ENCODE data around the gene PBRM1. TPM values are rescaled to one million over a fixed set of nuclear protein-coding genes. Genes with fewer than 3 reads are reported as not detected.

Gene PBRM1
- polyA plus RNA-seq, 1 donor (not counting 4 experiments of a cell fraction or from before 2014, with no cell fraction given) = 26.0 TPM

GRCh38 chr3:52704611-52705437, 19.1 kb upstream of the PBRM1 start:
- dilution Hi-C loops (cut with MboI; ENCODE audit: extremely low pct_ligation_motif_present, low sequenced_read_pairs) = no loop called here
- H2AFZ ChIP-seq (ENCODE audit: control insufficient read depth, low read length) = peak overlapping the region; percentile 99
- DNase-seq (ENCODE audit: low read depth, low spot score) (no peak), FAIRE-seq (no peak)
- H4K20me1 ChIP-seq (ENCODE audit: control insufficient read depth, extremely low read depth, insufficient read depth, low read length) = no peaks in the 10 kb centered on the region
- H3K4me3 ChIP-seq (ENCODE audit: control insufficient read depth in 2 of 3, extremely low read depth in 1 of 3, insufficient read depth in 2 of 3, low read depth in 1 of 3, low read length in 3 of 3) = peak overlapping the region; percentile 69 to 95 (median 91)
- H3K4me2 ChIP-seq (ENCODE audit: control insufficient read depth, extremely low read depth, insufficient read depth, low read depth, low read length) = peak overlapping the region; percentile 99
- peaks cover 0 to 3% of the 10 kb centered on the region in 2 experiments for H3K36me3 ChIP-seq (ENCODE audit: control insufficient read depth in 2 of 2, extremely low read depth in 1 of 2, insufficient read depth in 2 of 2, low read length in 2 of 2)
- peak overlapping the region; percentile 75 for H3K27ac ChIP-seq (ENCODE audit: control insufficient read depth, insufficient read depth, low read length)
- no peaks in the 10 kb centered on the region for H3K9me1 ChIP-seq (ENCODE audit: control insufficient read depth, extremely low read depth, insufficient read depth, low read length)
- peaks cover 50% of the 10 kb centered on the region for H3K79me2 ChIP-seq (ENCODE audit: control insufficient read depth, insufficient read depth, low read length)
- H3K9me3 ChIP-seq (ENCODE audit: control insufficient read depth, low read depth, low read length) = no peaks in the 10 kb centered on the region
- H3K9ac ChIP-seq (ENCODE audit: control insufficient read depth, extremely low read depth, insufficient read depth, low read length) = peak overlapping the region; percentile 92
- TF ChIP-seq EZH2 (IDR thresholded peaks at IDR 0.05; ENCODE audit: low read length) (no peak), CTCF (optimal IDR thresholded peaks at IDR 0.05 in 1 of 3, IDR thresholded peaks at IDR 0.05 in 1 of 3, conservative IDR thresholded peaks at IDR 0.05 in 1 of 3; ENCODE audit: extremely low read depth in 1 of 3, insufficient read depth in 2 of 3, low read length in 3 of 3) (no peak)
- H3K4me1 ChIP-seq (ENCODE audit: control insufficient read depth, extremely low read depth, insufficient read depth, low read length) = peaks cover 14% of the 10 kb centered on the region
- H3K27me3 ChIP-seq (ENCODE audit: control insufficient read depth, extremely low read depth, insufficient read depth, low read length) = no peaks in the 10 kb centered on the region

- H3K36me3 ChIP-seq (ENCODE audit: control insufficient read depth in 2 of 2, extremely low read depth in 1 of 2, insufficient read depth in 2 of 2, low read length in 2 of 2) = peaks cover 0 to 2% of the 10 kb centered on the region in 2 experiments
- H3K27ac ChIP-seq (ENCODE audit: control insufficient read depth, insufficient read depth, low read length) = no peak overlapping the region
- peaks cover 14% of the 10 kb centered on the region for H3K4me1 ChIP-seq (ENCODE audit: control insufficient read depth, extremely low read depth, insufficient read depth, low read length)
- DNase-seq (ENCODE audit: low read depth, low spot score) (no peak), FAIRE-seq (no peak)
- no peak overlapping the region for H3K4me3 ChIP-seq (ENCODE audit: control insufficient read depth in 2 of 3, extremely low read depth in 1 of 3, insufficient read depth in 2 of 3, low read depth in 1 of 3, low read length in 3 of 3)
- peaks cover 53% of the 10 kb centered on the region for H3K79me2 ChIP-seq (ENCODE audit: control insufficient read depth, insufficient read depth, low read length)
- no peak overlapping the region for H2AFZ ChIP-seq (ENCODE audit: control insufficient read depth, low read length)
- TF ChIP-seq CTCF (optimal IDR thresholded peaks at IDR 0.05 in 1 of 3, IDR thresholded peaks at IDR 0.05 in 1 of 3, conservative IDR thresholded peaks at IDR 0.05 in 1 of 3; ENCODE audit: extremely low read depth in 1 of 3, insufficient read depth in 2 of 3, low read length in 3 of 3) (no peak), EZH2 (IDR thresholded peaks at IDR 0.05; ENCODE audit: low read length) (no peak)
- no peaks in the 10 kb centered on the region for H4K20me1 ChIP-seq (ENCODE audit: control insufficient read depth, extremely low read depth, insufficient read depth, low read length)
- no peaks in the 10 kb centered on the region for H3K9me1 ChIP-seq (ENCODE audit: control insufficient read depth, extremely low read depth, insufficient read depth, low read length)
- no peak overlapping the region for H3K4me2 ChIP-seq (ENCODE audit: control insufficient read depth, extremely low read depth, insufficient read depth, low read depth, low read length)
- no peaks in the 10 kb centered on the region for H3K27me3 ChIP-seq (ENCODE audit: control insufficient read depth, extremely low read depth, insufficient read depth, low read length)
- dilution Hi-C loops (cut with MboI; ENCODE audit: extremely low pct_ligation_motif_present, low sequenced_read_pairs) = no loop called here
- no peaks in the 10 kb centered on the region for H3K9me3 ChIP-seq (ENCODE audit: control insufficient read depth, low read depth, low read length)
- no peak overlapping the region for H3K9ac ChIP-seq (ENCODE audit: control insufficient read depth, extremely low read depth, insufficient read depth, low read length)
Measured at GRCh38 chr3:52703341-52703740, 17.6 kb upstream of the PBRM1 start.

Measured in keratinocyte (primary cell).